ENCODE measurements around the gene C7orf33. TPM values are rescaled to one million over a fixed set of nuclear protein-coding genes. Genes with fewer than 3 reads are reported as not detected.
"Not testable (repeated sequence)": the region's sequence is repeated elsewhere in the genome, so short reads cannot be mapped to it uniquely, and the experiment has no call there.

C7orf33 gene
- total RNA-seq, 2 experiments from 2014 or later, result not detected

GRCh38 chr7:148564275-148564951 is 26.2 kb upstream of the C7orf33 start:
- peak; percentile 75 for DNase-seq
- CTCF ChIA-PET, result interaction anchor here (0.6 to 3.8 kb wide), 5 partner anchors 11 to 401 kb away, joined by 3 to 34 read pairs (median 4); no protein-coding TSS in a partner anchor
- Mint-ChIP-seq H3K27ac (peak overlapping the region; percentile 89), H3K4me1 (ENCODE audit: low read depth) (peaks cover 17% of the 10 kb centered on the region), H3K4me3 (peak overlapping the region; percentile 31)
- POLR2A ChIA-PET, result interaction anchor here (1.0 kb wide), 1 partner anchor 134 kb away, joined by 4 read pairs; no protein-coding TSS in a partner anchor
- not testable (repeated sequence) for H3K36me3 Mint-ChIP-seq, H3K9me3 Mint-ChIP-seq, H3K27me3 Mint-ChIP-seq
- intact Hi-C loops (cut with micrococcal nuclease), result loop anchor here (1.0 to 5.0 kb wide), 4 partner anchors 20 to 133 kb away; partner anchors contain the start of gene CUL1

- H3K27ac Mint-ChIP-seq, result no peak overlapping the region
- no peak overlapping the region for H3K4me3 Mint-ChIP-seq
- peaks cover 6% of the 10 kb centered on the region for H3K9me3 Mint-ChIP-seq
- peaks cover 26% of the 10 kb centered on the region for H3K4me1 Mint-ChIP-seq (ENCODE audit: low read depth)
- ChIA-PET POLR2A (no interaction called here), CTCF (interaction anchor here (3.8 kb wide), 1 partner anchor 8 kb away, joined by 34 read pairs; no protein-coding TSS in a partner anchor)
- H3K27me3 Mint-ChIP-seq, result no peaks in the 10 kb centered on the region
- intact Hi-C loops (cut with micrococcal nuclease), result no loop called here
- peaks cover 6% of the 10 kb centered on the region for H3K36me3 Mint-ChIP-seq
- DNase-seq, result no peak
Observed at GRCh38 chr7:148566736-148567135, 23.8 kb upstream of the C7orf33 start.

- ChIA-PET CTCF (interaction anchor here (3.8 kb wide), 1 partner anchor 8 kb away, joined by 34 read pairs; no protein-coding TSS in a partner anchor), POLR2A (no interaction called here)
- intact Hi-C loops (cut with micrococcal nuclease), result no loop called here
- Mint-ChIP-seq H3K4me3 (no peak overlapping the region), H3K36me3 (peaks cover 6% of the 10 kb centered on the region), H3K27me3 (no peaks in the 10 kb centered on the region), H3K27ac (no peak overlapping the region), H3K9me3 (peaks cover 6% of the 10 kb centered on the region), H3K4me1 (ENCODE audit: low read depth) (peaks cover 26% of the 10 kb centered on the region)
- DNase-seq, result no peak
Observed at GRCh38 chr7:148567524-148567923, 23.0 kb upstream of the C7orf33 start.

- intact Hi-C loops (cut with micrococcal nuclease), result no loop called here
- CTCF ChIA-PET, result no interaction called here
- H3K27ac Mint-ChIP-seq, result no peak overlapping the region
Observed at GRCh38 chr7:148570510-148570909, 20.1 kb upstream of the C7orf33 start.

GRCh38 chr7:148570973-148571372 is 19.6 kb upstream of the C7orf33 start:
- H3K4me3 Mint-ChIP-seq; H3K27ac Mint-ChIP-seq; H3K4me1 Mint-ChIP-seq (ENCODE audit: low read depth); POLR2A ChIA-PET; H3K27me3 Mint-ChIP-seq; H3K36me3 Mint-ChIP-seq; H3K9me3 Mint-ChIP-seq; intact Hi-C loops (cut with micrococcal nuclease); CTCF ChIA-PET; DNase-seq: not testable (repeated sequence)

More at GRCh38 chr7:148570510-148570909, 20.1 kb upstream of the C7orf33 start:
- DNase-seq, result no peak
- POLR2A ChIA-PET, result no interaction called here
- Mint-ChIP-seq H3K9me3 (no peaks in the 10 kb centered on the region), H3K4me3 (no peak overlapping the region), H3K4me1 (ENCODE audit: low read depth) (peaks cover 9% of the 10 kb centered on the region), H3K36me3 (no peaks in the 10 kb centered on the region), H3K27me3 (peaks cover 6% of the 10 kb centered on the region)

- peaks cover 6% of the 10 kb centered on the region for H3K27me3 Mint-ChIP-seq
- H3K4me1 Mint-ChIP-seq (ENCODE audit: low read depth), result peaks cover 9% of the 10 kb centered on the region
- H3K36me3 Mint-ChIP-seq, result no peaks in the 10 kb centered on the region
- no peak overlapping the region for H3K27ac Mint-ChIP-seq
- no peak overlapping the region for H3K4me3 Mint-ChIP-seq
- H3K9me3 Mint-ChIP-seq, result no peaks in the 10 kb centered on the region
- ChIA-PET POLR2A (no interaction called here), CTCF (no interaction called here)
- no peak for DNase-seq
- intact Hi-C loops (cut with micrococcal nuclease), result no loop called here
Observed at GRCh38 chr7:148571381-148571780, 19.2 kb upstream of the C7orf33 start.

GRCh38 chr7:148572067-148572522 is 18.5 kb upstream of the C7orf33 start:
- Mint-ChIP-seq H3K4me1 (ENCODE audit: low read depth) (peaks cover 9% of the 10 kb centered on the region), H3K27ac (no peak overlapping the region), H3K36me3 (no peaks in the 10 kb centered on the region), H3K27me3 (peaks cover 6% of the 10 kb centered on the region), H3K9me3 (no peaks in the 10 kb centered on the region), H3K4me3 (no peak overlapping the region)
- ChIA-PET POLR2A (no interaction called here), CTCF (no interaction called here)
- intact Hi-C loops (cut with micrococcal nuclease), result no loop called here
- DNase-seq, result no peak

- H3K36me3 Mint-ChIP-seq; H3K27me3 Mint-ChIP-seq; H3K4me3 Mint-ChIP-seq; H3K4me1 Mint-ChIP-seq (ENCODE audit: low read depth); H3K27ac Mint-ChIP-seq; DNase-seq; POLR2A ChIA-PET; H3K9me3 Mint-ChIP-seq; intact Hi-C loops (cut with micrococcal nuclease): not testable (repeated sequence)
- CTCF ChIA-PET, result interaction anchor here (1.1 to 3.2 kb wide), 7 partner anchors 12 to 394 kb away, joined by 3 to 34 read pairs (median 5); no protein-coding TSS in a partner anchor
Observed at GRCh38 chr7:148573581-148573980, 17.0 kb upstream of the C7orf33 start.

GRCh38 chr7:148575640-148576411 is 14.7 kb upstream of the C7orf33 start:
- intact Hi-C loops (cut with micrococcal nuclease), result loop anchor here (1.0 to 5.0 kb wide), 2 partner anchors 196 to 386 kb away; no protein-coding TSS in a partner anchor
- Mint-ChIP-seq H3K27me3 (peaks cover 6% of the 10 kb centered on the region), H3K36me3 (no peaks in the 10 kb centered on the region), H3K4me1 (ENCODE audit: low read depth) (peaks cover 6% of the 10 kb centered on the region), H3K4me3 (no peak overlapping the region), H3K9me3 (no peaks in the 10 kb centered on the region), H3K27ac (no peak overlapping the region)
- ChIA-PET POLR2A (no interaction called here), CTCF (interaction anchor here (0.6 to 3.2 kb wide), 42 partner anchors 10 to 430 kb away, joined by 3 to 34 read pairs (median 4); no protein-coding TSS in a partner anchor)
- peak; percentile 80 for DNase-seq

GRCh38 chr7:148579366-148579765 is 11.2 kb upstream of the C7orf33 start:
- ChIA-PET POLR2A (interaction anchor here (0.7 kb wide), 1 partner anchor 273 kb away, joined by 3 read pairs; no protein-coding TSS in a partner anchor), CTCF (no interaction called here)
- Mint-ChIP-seq H3K36me3 (no peaks in the 10 kb centered on the region), H3K4me1 (ENCODE audit: low read depth) (peaks cover 9% of the 10 kb centered on the region), H3K9me3 (no peaks in the 10 kb centered on the region), H3K4me3 (no peak overlapping the region), H3K27me3 (peaks cover 3% of the 10 kb centered on the region), H3K27ac (no peak overlapping the region)
- peak; percentile 21 for DNase-seq
- intact Hi-C loops (cut with micrococcal nuclease), result loop anchor here (5.0 kb wide), 1 partner anchor 193 kb away; no protein-coding TSS in a partner anchor

- Mint-ChIP-seq H3K27ac (no peak overlapping the region), H3K4me3 (no peak overlapping the region), H3K27me3 (no peaks in the 10 kb centered on the region), H3K36me3 (no peaks in the 10 kb centered on the region), H3K4me1 (ENCODE audit: low read depth) (peaks cover 19% of the 10 kb centered on the region), H3K9me3 (no peaks in the 10 kb centered on the region)
- intact Hi-C loops (cut with micrococcal nuclease), result loop anchor here (10.0 kb wide), 1 partner anchor 274 kb away; no protein-coding TSS in a partner anchor
- ChIA-PET CTCF (interaction anchor here (0.9 to 1.0 kb wide), 2 partner anchors 33 to 383 kb away, joined by 3 read pairs; no protein-coding TSS in a partner anchor), POLR2A (no interaction called here)
- DNase-seq, result no peak
Observed at GRCh38 chr7:148580446-148580845, 10.1 kb upstream of the C7orf33 start.

GRCh38 chr7:148581624-148582023 is 8.9 kb upstream of the C7orf33 start:
- H3K27me3 Mint-ChIP-seq, result no peaks in the 10 kb centered on the region
- ChIA-PET CTCF (interaction anchor here (0.9 kb wide), 1 partner anchor 100 kb away, joined by 3 read pairs; no protein-coding TSS in a partner anchor), POLR2A (no interaction called here)
- intact Hi-C loops (cut with micrococcal nuclease), result loop anchor here (10.0 kb wide), 1 partner anchor 273 kb away; no protein-coding TSS in a partner anchor
- H3K4me1 Mint-ChIP-seq (ENCODE audit: low read depth), result peaks cover 19% of the 10 kb centered on the region
- H3K27ac Mint-ChIP-seq, result no peak overlapping the region
- no peaks in the 10 kb centered on the region for H3K9me3 Mint-ChIP-seq
- H3K4me3 Mint-ChIP-seq, result no peak overlapping the region
- DNase-seq, result no peak
- no peaks in the 10 kb centered on the region for H3K36me3 Mint-ChIP-seq
